ENCODE data around the gene TMEM80. TPM values are rescaled to one million over a fixed set of nuclear protein-coding genes. Genes with fewer than 3 reads are reported as not detected.

Gene TMEM80
- total and polyA plus RNA-seq, 10 of the 15 experiments (the other 5 are each of a cell fraction or from before 2014, with no cell fraction given) = 6.7 to 30.9 (median 20.7) TPM

- DNase-seq (ENCODE audit: low read depth, low spot score) (no peak), FAIRE-seq (no peak), ATAC-seq (no peak)
- H3K4me1 ChIP-seq (ENCODE audit: control insufficient read depth, insufficient read depth, low read length) = peaks cover 8% of the 10 kb centered on the region
- peaks cover 0 to 5% of the 10 kb centered on the region in 2 experiments; a peak in 2 of 4 replicates for H3K36me3 ChIP-seq (ENCODE audit: control insufficient read depth in 2 of 2, insufficient read depth in 2 of 2, low read length in 1 of 2)
- no peaks in the 10 kb centered on the region for H3K27me3 ChIP-seq (replicated peaks in 1 of 2; ENCODE audit: control insufficient read depth in 2 of 2, insufficient read depth in 2 of 2, low read length in 1 of 2)
- H3K4me3 ChIP-seq = no peak overlapping the region
- H4K20me1 ChIP-seq (ENCODE audit: control insufficient read depth, insufficient read depth) = no peaks in the 10 kb centered on the region
- peaks cover 11% of the 10 kb centered on the region for H3K79me2 ChIP-seq (ENCODE audit: control insufficient read depth, insufficient read depth, low read length)
- BruUV-seq (replicated peaks) = no TSS peak
- in situ Hi-C loops (cut with MboI) (no loop called here), intact Hi-C loops (cut with micrococcal nuclease; ENCODE audit: unreplicated experiment) (no loop called here)
- CTCF ChIA-PET = no interaction called here
- RAD21 ChIA-PET (ENCODE audit: unreplicated experiment) = no interaction called here
- POLR2A ChIA-PET = interaction anchor here (0.5 to 1.1 kb wide), 2 partner anchors 17 to 26 kb away, joined by 3 to 4 read pairs; no protein-coding TSS in a partner anchor
- no peak for TF ChIP-seq NFYA (IDR thresholded peaks at IDR 0.05; ENCODE audit: borderline replicate concordance, low read depth, low read length)
- no peak overlapping the region for H3K9ac ChIP-seq (ENCODE audit: control insufficient read depth, insufficient read depth, low read length)
- no peak overlapping the region for H3K4me2 ChIP-seq (ENCODE audit: control insufficient read depth, insufficient read depth)
- no peaks in the 10 kb centered on the region for H3K9me3 ChIP-seq (replicated peaks; ENCODE audit: control insufficient read depth, insufficient read depth, low read length)
- SMC1A ChIA-PET (ENCODE audit: uncharacterized antibody, unreplicated experiment) = interaction anchor here (0.8 to 1.3 kb wide), 2 partner anchors 22 to 26 kb away, joined by 3 read pairs; no protein-coding TSS in a partner anchor
- WGBS (ENCODE audit: insufficient coverage, insufficient replicate concordance, low lambda C conversion rate, missing lambda C conversion rate) = 100% methylated on average over 1 of the region's 1 CpG
- no peak overlapping the region for H2AFZ ChIP-seq (ENCODE audit: control insufficient read depth, low read depth, low read length)
- H3K27ac ChIP-seq (ENCODE audit: control insufficient read depth, insufficient read depth) = no peak overlapping the region
These were observed 4.1 kb downstream of the TMEM80 start for GRCh38 chr11:699753-700152.

- H3K9me3 ChIP-seq (replicated peaks; ENCODE audit: control insufficient read depth, insufficient read depth, low read length) = no peaks in the 10 kb centered on the region
- ATAC-seq (no peak), DNase-seq (ENCODE audit: low read depth, low spot score) (no peak), FAIRE-seq (no peak)
- BruUV-seq (replicated peaks) = no TSS peak
- H3K27ac ChIP-seq (ENCODE audit: control insufficient read depth, insufficient read depth) = no peak overlapping the region
- no peaks in the 10 kb centered on the region; a peak in 1 of 4 replicates for H3K27me3 ChIP-seq (replicated peaks in 1 of 2; ENCODE audit: control insufficient read depth in 2 of 2, insufficient read depth in 2 of 2, low read length in 1 of 2)
- no peak overlapping the region for H3K4me2 ChIP-seq (ENCODE audit: control insufficient read depth, insufficient read depth)
- POLR2A ChIA-PET = no interaction called here
- H2AFZ ChIP-seq (ENCODE audit: control insufficient read depth, low read depth, low read length) = no peak overlapping the region
- intact Hi-C loops (cut with micrococcal nuclease; ENCODE audit: unreplicated experiment) (no loop called here), in situ Hi-C loops (cut with MboI) (no loop called here)
- SMC1A ChIA-PET (ENCODE audit: uncharacterized antibody, unreplicated experiment) = no interaction called here
- no peaks in the 10 kb centered on the region for H4K20me1 ChIP-seq (ENCODE audit: control insufficient read depth, insufficient read depth)
- H3K4me3 ChIP-seq = no peak overlapping the region
- H3K36me3 ChIP-seq (ENCODE audit: control insufficient read depth in 2 of 2, insufficient read depth in 2 of 2, low read length in 1 of 2) = peaks cover 0 to 5% of the 10 kb centered on the region in 2 experiments; a peak in 2 of 4 replicates
- WGBS (ENCODE audit: insufficient coverage, insufficient replicate concordance, low lambda C conversion rate, missing lambda C conversion rate) = 94% methylated on average over 22 of the region's 22 CpGs
- H3K9ac ChIP-seq (ENCODE audit: control insufficient read depth, insufficient read depth, low read length) = no peak overlapping the region
- H3K79me2 ChIP-seq (ENCODE audit: control insufficient read depth, insufficient read depth, low read length) = peaks cover 4% of the 10 kb centered on the region
- RAD21 ChIA-PET (ENCODE audit: unreplicated experiment) = no interaction called here
- CTCF ChIA-PET = no interaction called here
- H3K4me1 ChIP-seq (ENCODE audit: control insufficient read depth, insufficient read depth, low read length) = peaks cover 8% of the 10 kb centered on the region
- TF ChIP-seq ZNF274 (IDR thresholded peaks at IDR 0.05; ENCODE audit: insufficient read depth, insufficient read length) = no peak
- no peak for TF ChIP-seq YY1 (IDR thresholded peaks at IDR 0.05; ENCODE audit: low read depth, low read length)
- TF ChIP-seq NFXL1 (IDR thresholded peaks at IDR 0.05; ENCODE audit: borderline replicate concordance) = no peak
- no peak for TF ChIP-seq POLR2A (IDR thresholded peaks at IDR 0.05; ENCODE audit: low read depth, low read length)
- no peak for TF ChIP-seq RELA (IDR thresholded peaks at IDR 0.05; ENCODE audit: borderline replicate concordance, partially characterized antibody)
- TF ChIP-seq IKZF2 (IDR thresholded peaks at IDR 0.05) = no peak
- no peak for TF ChIP-seq MTA2 (IDR thresholded peaks at IDR 0.05; ENCODE audit: low read depth)
- no peak for TF ChIP-seq ZNF622 (IDR thresholded peaks at IDR 0.05)
- TF ChIP-seq BCL3 (IDR thresholded peaks at IDR 0.05; ENCODE audit: borderline replicate concordance, insufficient read depth, low read depth, low read length, poor library complexity, severe bottlenecking) = no peak
- TF ChIP-seq KAT2A (conservative IDR thresholded peaks at IDR 0.05; ENCODE audit: control insufficient read depth, low read depth, low read length) = no peak
- TF ChIP-seq GABPA (IDR thresholded peaks at IDR 0.05; ENCODE audit: low read depth) = no peak
- TF ChIP-seq ATF7 (IDR thresholded peaks at IDR 0.05; ENCODE audit: low read depth) = no peak
- no peak for TF ChIP-seq MLLT1 (IDR thresholded peaks at IDR 0.05)
These were observed 6.3 kb downstream of the TMEM80 start for GRCh38 chr11:701741-702461.

Data from GM12878 (cell line).